Gastroesophageal sphincter (tissue), 4 donors: ENCODE measurements around the gene SPTLC3. TPM values are rescaled to one million over a fixed set of nuclear protein-coding genes. Genes with fewer than 3 reads are reported as not detected.

ENCODE experiments used
- ATAC-seq: fragments of 150-250 bp; one replicate; pipeline ENCODE4 v1.9.1; 2016; ENCODE audit warnings: mild to moderate bottlenecking, moderate library complexity
- H3K27ac ChIP-seq, 4 donors: fragments of 200-600 bp; sonication (generic) in 3 of 4; 1 replicate in 3 of 4; 2 replicates in 1 of 4; pipeline ENCODE4 v1.5.1; 2016 to 2019
- H3K27me3 ChIP-seq: fragments of 200-600 bp; sonication (generic); one replicate; pipeline ENCODE4 v1.5.1; 2019
- H3K36me3 ChIP-seq, 2 donors: fragments of 200-600 bp; sonication (generic); one replicate each; pipeline ENCODE4 v1.5.1; 2019; ENCODE audit warnings: control low read depth in 1 of 2
- H3K4me1 ChIP-seq, 3 donors: fragments of 200-600 bp; sonication (generic); 1 replicate in 2 of 3; 2 replicates in 1 of 3; pipeline ENCODE4 v1.5.1; 2016 to 2019; ENCODE audit warnings: control low read depth in 2 of 3
- H3K4me3 ChIP-seq, 2 donors: fragments of 200-600 bp; sonication (generic); one replicate each; pipeline ENCODE4 v1.5.1; 2019; ENCODE audit warnings: mild to moderate bottlenecking in 1 of 2, moderate library complexity in 1 of 2
- H3K9me3 ChIP-seq, 3 donors: fragments of 200-600 bp; sonication (generic); one replicate each; pipeline ENCODE4 v1.5.1; 2017 to 2019; ENCODE audit warnings: control low read depth in 2 of 3
- EP300 ChIP-seq: sonication (generic); formaldehyde crosslinking; IDR thresholded peaks from one replicate; pipeline ENCODE4 v1.6.1; 2017; ENCODE audit warnings: antibody characterized with exemption, mild to moderate bottlenecking
- POLR2A ChIP-seq, 2 donors: fragments of 450-650 bp; IDR thresholded peaks; one replicate each; pipeline ENCODE4 v1.6.1; 2017; ENCODE audit warnings: antibody characterized with exemption in 2 of 2, mild to moderate bottlenecking in 2 of 2, moderate library complexity in 1 of 2
- POLR2AphosphoS5 ChIP-seq: sonication (generic); formaldehyde crosslinking; IDR thresholded peaks from one replicate; pipeline ENCODE4 v1.6.1; 2017; ENCODE audit warnings: antibody characterized with exemption
- WGBS, 2 donors: methylation state at CpG; one replicate each; pipeline ENCODE4 v1.1.5; 2018; ENCODE audit warnings: low coverage in 1 of 2; 5-methylcytosine and 5-hydroxymethylcytosine counted together
- total RNA-seq, 4 donors: library from RNA; depleted of rRNA; stranded (reverse); fragments of >200 nt; gene quantifications; one replicate each; pipeline ENCODE4 v1.1.0, GENCODE V29; 2016
- TF ChIP-seq, protein P1 (sequence below), 4 experiments: fragments of 200-600 bp in 2 of 4; fragments of 450-650 bp in 2 of 4; sonication (generic) in 1 of 4; IDR thresholded peaks; one replicate each; pipeline ENCODE4 v1.5.1; 2017 to 2019; ENCODE audit warnings: antibody characterized with exemption in 4 of 4, mild to moderate bottlenecking in 2 of 4, moderate library complexity in 2 of 4

The SPTLC3 gene
- total RNA-seq, 4 donors from 2014 or later = 2.0 to 14.6 (median 5.3) TPM

DNA sequence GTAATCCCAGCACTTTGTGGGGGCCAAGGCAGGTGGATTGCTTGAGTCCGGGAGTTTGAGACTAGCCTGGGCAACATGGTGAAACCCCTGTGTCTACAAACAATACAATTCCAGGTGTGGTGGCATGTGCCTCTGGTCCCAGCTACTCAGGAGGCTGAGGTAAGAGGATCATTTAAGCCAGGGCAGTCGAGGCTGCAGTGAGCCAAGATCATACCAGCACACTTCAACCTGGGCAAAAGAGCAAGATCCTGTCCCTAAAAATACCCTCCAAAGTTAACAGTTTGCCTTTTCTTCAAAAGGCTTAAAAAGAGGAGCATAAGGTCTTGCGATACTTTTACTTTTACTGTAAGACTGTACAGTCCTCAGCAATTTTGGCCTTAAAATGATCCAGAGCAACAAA, 10.7 kb upstream of the SPTLC3 start:
- H3K4me1 ChIP-seq = no peaks in the 10 kb centered on the region
- ATAC-seq = no peak
- 75 to 100% methylated on average over 1 to 3 of the region's 3 CpGs for WGBS, 2 donors
- H3K4me3 ChIP-seq = no peak overlapping the region
- H3K27ac ChIP-seq = no peak overlapping the region
- no peaks in the 10 kb centered on the region for H3K27me3 ChIP-seq
- no peaks in the 10 kb centered on the region for H3K36me3 ChIP-seq
- TF ChIP-seq POLR2AphosphoS5 (no peak), EP300 (no peak), POLR2A (IDR thresholded peaks at IDR 0.05) (no peak)
- TF ChIP-seq, protein P1, sequence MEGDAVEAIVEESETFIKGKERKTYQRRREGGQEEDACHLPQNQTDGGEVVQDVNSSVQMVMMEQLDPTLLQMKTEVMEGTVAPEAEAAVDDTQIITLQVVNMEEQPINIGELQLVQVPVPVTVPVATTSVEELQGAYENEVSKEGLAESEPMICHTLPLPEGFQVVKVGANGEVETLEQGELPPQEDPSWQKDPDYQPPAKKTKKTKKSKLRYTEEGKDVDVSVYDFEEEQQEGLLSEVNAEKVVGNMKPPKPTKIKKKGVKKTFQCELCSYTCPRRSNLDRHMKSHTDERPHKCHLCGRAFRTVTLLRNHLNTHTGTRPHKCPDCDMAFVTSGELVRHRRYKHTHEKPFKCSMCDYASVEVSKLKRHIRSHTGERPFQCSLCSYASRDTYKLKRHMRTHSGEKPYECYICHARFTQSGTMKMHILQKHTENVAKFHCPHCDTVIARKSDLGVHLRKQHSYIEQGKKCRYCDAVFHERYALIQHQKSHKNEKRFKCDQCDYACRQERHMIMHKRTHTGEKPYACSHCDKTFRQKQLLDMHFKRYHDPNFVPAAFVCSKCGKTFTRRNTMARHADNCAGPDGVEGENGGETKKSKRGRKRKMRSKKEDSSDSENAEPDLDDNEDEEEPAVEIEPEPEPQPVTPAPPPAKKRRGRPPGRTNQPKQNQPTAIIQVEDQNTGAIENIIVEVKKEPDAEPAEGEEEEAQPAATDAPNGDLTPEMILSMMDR (IDR thresholded peaks at IDR 0.05) = no peak
- no peaks in the 10 kb centered on the region for H3K9me3 ChIP-seq

DNA sequence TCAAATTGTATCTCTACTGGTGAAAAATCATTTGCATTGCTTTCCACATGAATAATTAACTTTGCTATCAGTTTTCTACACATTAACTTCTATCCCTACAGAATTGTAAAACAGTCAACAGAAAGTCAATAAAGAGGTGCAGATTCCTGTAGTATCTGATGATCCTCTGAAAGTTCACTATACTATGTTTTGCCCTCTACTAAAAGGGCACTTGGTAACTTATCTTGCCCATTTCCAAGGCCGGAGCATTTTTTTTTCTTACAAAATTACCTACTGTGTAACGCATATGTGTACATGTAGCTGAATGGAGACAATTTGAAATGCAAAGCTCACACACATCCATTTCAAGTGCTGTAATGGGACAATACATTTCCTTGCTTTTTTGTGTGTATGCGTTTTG, 9.6 kb upstream of the SPTLC3 start:
- 80 to 100% methylated on average over 3 of the region's 3 CpGs for WGBS, 2 donors
- TF ChIP-seq POLR2AphosphoS5 (no peak), EP300 (no peak), POLR2A (IDR thresholded peaks at IDR 0.05) (no peak)
- TF ChIP-seq, protein P1 (IDR thresholded peaks at IDR 0.05) = no peak
- no peak for ATAC-seq
- Histone ChIP-seq H3K27ac (no peak overlapping the region), H3K4me1 (no peaks in the 10 kb centered on the region), H3K4me3 (no peak overlapping the region), H3K36me3 (no peaks in the 10 kb centered on the region), H3K9me3 (no peaks in the 10 kb centered on the region), H3K27me3 (no peaks in the 10 kb centered on the region)

DNA sequence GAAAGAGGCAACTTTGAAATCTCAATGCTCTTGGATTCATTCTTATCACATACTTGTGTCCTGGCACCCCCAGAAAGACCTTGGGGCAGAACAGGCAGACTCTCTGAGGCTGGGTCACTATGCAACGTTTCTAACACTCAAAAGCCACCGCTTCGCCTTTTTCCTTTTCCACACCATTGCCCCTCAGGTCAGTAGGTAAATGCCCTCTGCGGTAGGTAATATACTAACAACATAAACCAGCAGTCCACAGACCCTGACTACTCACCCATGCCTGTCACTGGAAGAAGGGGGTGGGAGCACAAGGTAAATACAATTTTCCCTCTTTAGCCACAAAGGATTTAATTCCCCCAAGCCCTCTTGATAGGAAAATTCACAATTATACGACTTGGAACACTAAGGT, 6.5 kb upstream of the SPTLC3 start:
- TF ChIP-seq, protein P1 (IDR thresholded peaks at IDR 0.05) = no peak
- TF ChIP-seq POLR2AphosphoS5 (no peak), EP300 (no peak), POLR2A (IDR thresholded peaks at IDR 0.05) (no peak)
- WGBS, 2 donors = 68 to 84% methylated on average over 5 of the region's 5 CpGs
- ATAC-seq = no peak
- Histone ChIP-seq H3K27ac (no peak overlapping the region), H3K4me3 (no peak overlapping the region), H3K4me1 (no peaks in the 10 kb centered on the region), H3K36me3 (no peaks in the 10 kb centered on the region), H3K9me3 (no peaks in the 10 kb centered on the region), H3K27me3 (no peaks in the 10 kb centered on the region)

DNA sequence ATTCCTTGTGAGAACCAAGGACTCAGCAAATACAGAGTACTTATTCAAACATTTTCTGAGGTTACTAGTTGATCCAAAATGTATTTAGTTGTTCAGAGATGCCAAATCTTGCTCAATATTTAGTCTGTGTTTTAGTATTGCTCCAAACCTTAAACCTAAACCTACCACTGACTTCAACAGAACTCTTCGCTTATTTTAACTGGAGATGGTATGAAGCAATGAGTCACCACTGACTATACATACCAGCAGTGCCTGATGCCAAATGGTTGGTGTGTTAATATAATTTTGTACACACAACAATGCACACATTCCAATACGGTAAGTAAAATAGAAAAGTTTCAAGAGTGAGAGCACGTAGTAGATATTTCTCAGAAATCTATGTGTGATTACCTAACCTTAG, 1.9 kb upstream of the SPTLC3 start:
- ATAC-seq = no peak
- Histone ChIP-seq H3K4me3 (no peak overlapping the region), H3K4me1 (peaks cover 4 to 19% (median 9%) of the 10 kb centered on the region in 3 donors), H3K9me3 (no peaks in the 10 kb centered on the region), H3K27ac (no peak overlapping the region), H3K27me3 (no peaks in the 10 kb centered on the region), H3K36me3 (no peaks in the 10 kb centered on the region)
- TF ChIP-seq POLR2A (IDR thresholded peaks at IDR 0.05) (no peak), EP300 (no peak), POLR2AphosphoS5 (no peak)
- TF ChIP-seq, protein P1 (IDR thresholded peaks at IDR 0.05) = no peak
- WGBS, 2 donors = 62 to 69% methylated on average over 2 to 3 of the region's 3 CpGs

DNA sequence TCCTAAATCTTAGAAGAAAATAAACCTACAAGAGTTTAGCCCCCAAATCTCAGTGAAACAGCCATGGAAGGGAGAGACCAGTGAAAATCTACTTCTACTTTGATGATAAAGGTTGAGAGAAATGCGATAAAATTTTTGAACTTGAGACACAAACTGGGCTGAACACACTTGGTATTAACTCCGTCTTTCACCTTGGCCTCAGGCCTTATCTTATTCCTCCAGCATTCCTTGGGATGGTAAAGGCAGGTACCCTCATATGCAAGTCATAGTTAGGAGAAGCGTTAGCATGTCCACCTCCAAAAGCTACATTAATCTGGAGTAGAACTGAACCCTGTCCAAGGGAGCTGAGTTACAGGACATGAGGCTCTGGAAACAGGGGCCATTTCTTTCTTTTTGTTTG, 1.2 kb upstream of the SPTLC3 start:
- no peak for ATAC-seq
- Histone ChIP-seq H3K27me3 (no peaks in the 10 kb centered on the region), H3K27ac (no peak overlapping the region), H3K9me3 (no peaks in the 10 kb centered on the region), H3K4me3 (no peak overlapping the region), H3K36me3 (no peaks in the 10 kb centered on the region), H3K4me1 (peaks cover 4 to 21% (median 11%) of the 10 kb centered on the region in 3 donors)
- TF ChIP-seq EP300 = no peak
- TF ChIP-seq, protein P1 (IDR thresholded peaks at IDR 0.05) = no peak
- no peak for TF ChIP-seq POLR2A (IDR thresholded peaks at IDR 0.05)
- TF ChIP-seq POLR2AphosphoS5 = no peak
- WGBS, 2 donors = 70% methylated on average over 3 of the region's 3 CpGs; no CpG with 5 or more reads in 1 of the 2 donors
